Measurements from ENCODE around the gene TLR2.

The TLR2 gene

GRCh38 chr4:153725136-153725830 is 41.2 kb downstream of the TLR2 start:
- no peak for TF ChIP-seq CTCF (IDR thresholded peaks at IDR 0.05)

GRCh38 chr4:153725831-153726154 is 41.7 kb downstream of the TLR2 start:
- no peak for TF ChIP-seq CTCF (IDR thresholded peaks at IDR 0.05)

- no peak for TF ChIP-seq CTCF (IDR thresholded peaks at IDR 0.05)
Measured at GRCh38 chr4:153728151-153728550, 44.1 kb downstream of the TLR2 start.

- no peak for TF ChIP-seq CTCF (IDR thresholded peaks at IDR 0.05)
Measured at GRCh38 chr4:153728660-153729059, 44.6 kb downstream of the TLR2 start.

- no peak for TF ChIP-seq CTCF (IDR thresholded peaks at IDR 0.05)
Measured at GRCh38 chr4:153729895-153730294, 45.8 kb downstream of the TLR2 start.

- TF ChIP-seq CTCF (IDR thresholded peaks at IDR 0.05): no peak
Measured at GRCh38 chr4:153731239-153731638, 47.2 kb downstream of the TLR2 start.

- no peak for TF ChIP-seq CTCF (IDR thresholded peaks at IDR 0.05)
Measured at GRCh38 chr4:153733751-153734448, 49.8 kb downstream of the TLR2 start.
